ENCODE results near the gene MAPK12.

MAPK12 gene

DNA sequence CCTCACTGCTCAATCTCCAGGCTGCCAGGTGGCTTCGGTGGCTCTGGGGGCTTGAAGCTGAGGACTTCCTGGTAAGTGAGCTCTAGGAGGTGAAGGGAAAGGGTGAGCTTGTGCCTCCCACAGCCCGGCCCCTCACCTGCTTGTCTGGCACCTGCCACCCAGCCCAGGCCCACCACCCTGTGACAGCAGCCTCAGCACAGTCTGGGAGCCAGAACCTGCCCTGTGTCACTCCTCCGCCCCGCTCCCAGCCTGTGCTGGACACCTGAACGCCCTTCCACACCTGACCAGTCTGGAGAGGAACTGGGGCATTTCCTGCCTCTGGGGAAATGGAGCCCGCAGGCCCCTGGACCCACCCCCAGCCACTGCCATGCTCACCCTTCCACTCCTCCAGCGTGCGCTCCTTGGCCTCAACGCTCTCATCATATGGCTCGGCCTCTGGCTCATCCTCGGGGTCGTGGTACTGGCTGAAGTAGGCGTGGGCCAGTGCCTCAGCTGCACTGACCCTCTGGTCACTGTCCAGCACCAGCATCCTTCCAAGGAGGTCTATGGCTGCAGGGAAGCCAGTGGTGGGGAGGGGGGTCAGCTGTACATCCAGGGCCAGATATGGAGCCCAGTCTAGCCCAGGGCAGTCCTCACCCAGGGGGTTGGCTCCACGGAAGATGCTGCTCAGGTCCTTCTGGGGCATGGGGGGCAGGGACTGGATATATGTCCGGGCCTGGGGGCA, 3.6 kb upstream of the MAPK12 start:
- no peak for DNase-seq

DNA sequence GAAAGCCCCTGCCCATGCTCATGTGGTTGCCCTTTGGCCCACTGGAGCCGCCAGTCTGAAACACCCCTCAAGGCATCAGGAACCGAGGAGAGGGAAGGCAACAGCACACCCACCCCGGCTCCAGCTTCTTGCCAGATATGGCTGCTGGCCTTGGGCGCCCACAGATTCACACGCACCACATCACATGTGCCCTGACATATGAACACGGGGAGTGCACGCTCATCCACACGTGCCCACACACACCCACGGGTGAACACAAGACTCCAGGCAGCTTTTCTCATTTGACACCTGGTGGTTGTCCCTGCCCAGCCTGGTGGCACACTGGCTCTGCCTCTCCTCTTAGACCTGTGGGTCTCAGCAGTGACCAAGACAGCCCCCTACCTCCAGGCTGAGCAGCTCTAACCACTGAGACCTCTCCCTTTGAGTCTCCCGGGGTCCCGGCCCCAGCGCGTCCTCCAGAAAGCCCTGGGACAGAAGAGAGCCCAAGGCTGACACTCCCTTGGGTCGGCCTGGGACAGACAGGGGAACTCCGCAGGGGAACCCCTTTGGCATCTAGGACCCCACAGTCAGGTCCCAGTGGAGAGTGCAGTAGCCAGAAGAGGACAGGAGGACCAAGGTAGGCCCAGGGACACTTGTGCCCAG, 2.7 kb upstream of the MAPK12 start:
- DNase-seq, result no peak

DNA sequence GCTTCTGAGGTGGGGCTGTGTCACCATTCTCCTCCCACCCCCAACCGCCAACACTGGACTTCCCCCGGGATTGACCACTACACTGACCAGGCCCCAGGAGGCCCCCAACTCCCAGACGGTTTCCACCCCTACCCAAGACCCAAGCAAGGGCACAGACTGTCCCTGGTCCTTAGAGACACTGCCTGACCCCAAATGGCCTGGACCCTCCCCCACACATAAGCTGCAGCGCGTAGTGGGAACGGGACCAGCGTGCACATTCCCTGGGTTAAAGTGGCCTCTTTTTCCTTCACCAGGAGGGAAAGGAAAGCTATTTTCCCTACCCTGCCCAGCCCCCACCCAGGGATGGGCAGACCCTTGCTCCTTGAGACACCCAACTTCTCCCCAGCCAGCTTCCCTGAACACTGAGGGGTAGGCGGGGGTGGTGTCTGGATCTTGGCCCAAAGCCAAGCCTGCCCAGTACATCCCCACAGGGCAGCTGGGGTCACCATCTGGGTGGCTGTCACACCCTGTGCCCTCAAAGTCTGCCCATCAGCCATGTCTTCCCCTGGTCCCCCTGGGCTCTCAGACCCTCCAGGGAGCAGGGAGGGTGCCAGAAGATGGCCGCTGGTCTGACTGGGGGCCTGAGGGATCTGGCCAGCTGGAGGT, 1.6 kb upstream of the MAPK12 start:
- no peak for DNase-seq

DNA sequence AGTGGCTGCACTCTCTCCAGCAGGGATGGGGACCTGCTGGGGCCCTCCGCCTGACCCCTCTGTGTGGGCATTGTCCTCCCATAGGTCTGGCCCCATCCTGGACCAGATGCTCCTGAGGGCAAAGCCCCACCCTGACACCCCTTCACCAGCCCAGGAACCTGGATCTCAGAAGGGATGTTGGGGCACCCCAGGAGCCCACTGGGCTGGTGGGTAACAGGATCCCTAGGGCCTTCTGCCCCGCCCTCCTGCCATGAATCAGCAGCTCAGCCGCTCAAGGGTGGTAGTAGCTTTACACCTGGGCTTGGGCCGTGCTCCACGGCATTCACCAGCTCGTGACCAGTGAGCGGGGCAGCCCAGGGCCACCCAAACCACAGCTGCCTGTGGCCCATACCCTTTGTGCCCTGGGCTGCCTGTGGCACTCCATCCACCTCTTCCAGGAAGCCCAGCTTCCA, 1.0 kb upstream of the MAPK12 start:
- no peak for DNase-seq

DNA sequence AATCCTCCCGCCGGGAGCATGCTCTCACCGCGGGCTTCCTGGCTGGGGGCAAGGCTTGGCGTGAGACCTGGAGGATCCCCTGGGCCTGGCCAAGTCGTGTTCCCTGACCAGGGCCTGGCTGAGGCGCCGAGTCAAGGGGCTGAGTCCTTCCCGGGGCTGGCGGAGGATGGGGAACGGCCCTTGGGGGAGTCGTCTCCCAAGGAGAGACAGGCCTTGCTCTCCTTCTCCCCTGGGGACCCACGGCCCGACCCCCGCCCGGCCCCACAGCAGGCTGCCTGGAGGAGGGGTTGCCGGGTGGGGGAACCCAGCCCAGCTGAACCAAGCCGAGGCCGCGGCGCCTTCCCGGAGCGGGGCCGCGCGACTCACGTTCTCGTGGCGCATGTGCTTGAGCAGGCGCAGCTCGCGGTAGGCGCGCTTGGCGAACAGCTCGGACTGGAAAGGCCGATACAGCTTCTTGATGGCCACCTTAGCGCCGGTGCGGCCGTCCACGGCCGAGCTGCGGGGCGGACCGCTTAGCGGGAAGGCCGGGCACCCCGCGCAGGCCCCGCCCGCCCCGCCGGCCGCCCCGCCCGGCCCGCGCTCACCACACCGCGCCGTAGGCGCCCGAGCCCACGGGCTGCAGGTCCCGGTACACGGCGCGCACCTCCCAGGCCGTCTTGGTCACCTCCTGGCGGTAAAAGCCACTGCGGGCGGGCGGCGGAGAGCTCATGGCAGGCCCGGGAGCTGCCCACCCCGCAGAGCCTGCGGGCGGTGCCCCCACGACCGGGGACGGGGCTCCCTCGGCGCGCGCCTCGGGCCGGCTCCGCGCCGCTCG, 475 bp downstream of the MAPK12 start:
- peak; percentile 51 for DNase-seq

DNA sequence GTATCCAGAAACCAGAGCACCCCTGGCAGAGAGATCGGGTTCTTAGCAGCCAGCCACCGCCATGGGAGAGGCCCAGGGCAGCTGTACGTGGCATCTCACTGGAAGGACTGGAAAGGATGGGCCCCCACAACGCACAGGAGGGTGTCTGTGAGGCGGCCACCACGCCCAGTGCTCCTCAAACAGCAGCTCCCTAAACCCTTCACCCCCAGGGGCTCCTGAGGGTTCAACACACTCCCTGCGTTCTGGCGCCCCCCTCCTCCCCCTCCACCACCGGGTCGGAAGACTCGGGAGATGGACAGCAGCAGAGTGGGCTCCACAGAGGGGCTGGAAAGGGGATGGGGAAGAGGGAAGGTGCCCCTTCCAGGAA, 1.1 kb downstream of the MAPK12 start:
- no peak for DNase-seq

DNA sequence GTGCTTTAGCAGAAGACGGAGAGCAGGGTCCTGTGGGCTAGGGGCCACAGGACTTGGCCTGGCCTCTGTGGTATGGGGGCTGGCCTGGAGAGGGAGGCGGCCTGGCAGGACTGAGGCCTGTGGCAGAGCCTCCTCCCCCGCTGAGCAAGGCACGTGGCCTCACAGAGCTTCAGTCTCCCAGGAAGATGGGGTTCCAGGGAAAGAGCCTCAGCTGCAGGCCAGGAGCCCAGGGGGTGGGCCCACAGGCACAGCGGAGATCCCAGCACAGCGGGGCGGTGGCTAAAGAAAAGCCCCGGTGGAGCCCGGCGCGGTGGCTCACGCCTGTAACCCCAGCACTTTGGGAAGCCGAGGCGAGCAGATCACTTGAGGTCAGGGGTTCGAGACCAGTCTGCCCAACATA, 2.2 kb downstream of the MAPK12 start:
- no peak for DNase-seq

DNA sequence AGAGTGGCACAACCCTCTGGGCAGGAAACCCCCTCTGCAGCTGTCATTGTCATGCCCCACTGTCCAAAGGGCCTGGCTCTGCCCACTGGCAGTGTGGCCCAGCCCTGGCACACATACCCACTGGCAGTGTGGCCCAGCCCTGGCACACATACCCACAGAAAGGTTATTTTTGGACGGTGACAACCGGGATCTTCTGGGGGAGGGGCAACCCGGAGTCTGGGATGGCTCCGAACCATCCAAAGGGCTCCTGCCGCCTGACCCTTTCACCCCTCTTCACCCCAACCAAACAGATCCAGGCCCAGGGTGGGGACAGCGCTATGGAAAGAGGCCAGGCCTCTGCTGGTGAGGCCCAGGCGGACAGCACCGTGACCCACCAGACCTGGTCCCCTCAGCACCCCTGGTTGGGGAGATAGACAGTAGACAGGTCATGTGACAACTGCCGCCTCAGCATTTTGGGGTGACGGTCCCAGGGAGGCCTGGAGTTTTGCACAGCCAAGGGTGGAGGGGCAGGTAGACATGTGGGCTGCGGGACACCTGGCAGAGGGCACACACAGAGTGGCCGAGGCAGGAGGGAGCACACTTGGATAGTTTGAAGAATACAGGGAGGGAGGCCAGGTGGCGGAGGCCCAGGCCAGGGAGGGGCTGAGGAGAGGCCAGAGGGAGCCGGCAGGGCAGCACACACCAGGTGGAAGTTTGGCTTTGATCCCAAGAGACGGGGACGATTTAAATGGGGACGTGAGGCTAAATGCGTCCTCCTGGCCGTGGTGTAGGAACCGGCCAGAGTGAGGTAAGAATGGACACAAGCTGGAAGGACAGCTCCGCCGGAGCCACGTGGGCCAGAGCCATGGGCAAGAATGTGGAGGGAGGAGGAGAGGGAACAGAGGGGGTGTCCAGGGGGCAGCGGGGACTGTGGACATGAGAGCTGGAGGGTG, 2.9 kb downstream of the MAPK12 start:
- DNase-seq, result no peak

DNA sequence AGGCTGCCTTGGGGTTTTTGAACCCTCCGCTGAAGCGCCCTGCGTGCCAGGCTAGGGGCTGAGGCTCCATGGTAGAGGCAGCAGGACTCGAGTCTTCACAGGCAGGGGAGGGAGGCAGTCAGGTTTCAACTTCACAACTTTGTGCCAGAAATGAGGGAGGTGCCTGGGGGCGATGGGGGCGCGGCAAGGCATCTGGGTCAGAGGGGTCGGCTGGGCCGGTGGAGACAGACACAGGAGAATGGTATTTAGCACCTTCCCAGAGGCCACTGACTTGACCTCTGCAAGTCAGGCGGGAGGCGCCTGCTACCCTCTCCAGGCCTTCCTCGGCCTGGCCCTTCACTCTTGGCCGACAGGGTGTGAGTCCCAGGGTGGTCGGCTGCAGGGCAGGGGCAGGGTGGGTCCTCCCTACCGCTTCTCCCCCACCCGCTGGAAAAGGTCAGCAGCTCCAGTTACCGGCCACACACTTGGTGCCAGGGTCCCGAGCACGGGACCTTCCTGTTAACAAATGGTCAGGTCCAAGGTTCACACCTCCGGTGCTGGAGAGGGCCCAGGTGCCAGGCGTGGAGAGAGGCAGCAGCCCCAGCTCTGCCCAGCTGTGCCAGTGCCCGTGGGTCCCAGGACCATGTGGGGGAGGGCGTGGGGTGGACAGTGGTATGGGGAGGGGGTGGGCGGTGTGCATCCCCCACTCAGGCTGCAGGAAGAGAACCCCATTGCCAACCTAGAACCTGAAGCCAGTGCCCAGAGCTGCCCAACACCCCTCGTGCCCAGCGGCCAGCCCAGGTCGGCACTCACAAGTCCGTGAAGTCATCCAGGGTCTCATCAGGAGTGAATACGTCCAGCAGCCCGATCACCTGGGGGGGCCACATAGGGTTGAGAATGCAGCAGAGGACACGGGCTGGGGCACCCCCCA, 3.8 kb downstream of the MAPK12 start:
- no peak for DNase-seq

DNA sequence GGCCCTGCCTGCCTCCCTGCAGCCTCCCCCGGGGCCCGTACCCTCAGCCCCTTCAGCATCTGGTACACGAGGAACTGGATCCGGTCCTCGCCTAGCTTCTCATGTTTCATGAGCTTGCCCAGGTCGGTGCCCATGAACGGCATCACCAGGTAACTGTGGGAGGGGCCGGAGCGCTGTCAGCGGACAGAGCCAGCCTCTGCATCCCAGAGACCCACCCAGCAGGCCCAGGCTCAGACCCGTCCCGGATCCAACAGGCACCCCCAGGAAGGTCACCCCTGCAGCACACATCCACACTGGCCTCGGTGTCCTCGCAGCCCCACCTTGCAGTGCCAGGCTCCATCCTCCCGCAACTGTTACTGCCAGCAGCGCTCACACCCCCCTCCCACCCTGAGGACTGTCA, 4.4 kb downstream of the MAPK12 start:
- DNase-seq, result no peak

DNA sequence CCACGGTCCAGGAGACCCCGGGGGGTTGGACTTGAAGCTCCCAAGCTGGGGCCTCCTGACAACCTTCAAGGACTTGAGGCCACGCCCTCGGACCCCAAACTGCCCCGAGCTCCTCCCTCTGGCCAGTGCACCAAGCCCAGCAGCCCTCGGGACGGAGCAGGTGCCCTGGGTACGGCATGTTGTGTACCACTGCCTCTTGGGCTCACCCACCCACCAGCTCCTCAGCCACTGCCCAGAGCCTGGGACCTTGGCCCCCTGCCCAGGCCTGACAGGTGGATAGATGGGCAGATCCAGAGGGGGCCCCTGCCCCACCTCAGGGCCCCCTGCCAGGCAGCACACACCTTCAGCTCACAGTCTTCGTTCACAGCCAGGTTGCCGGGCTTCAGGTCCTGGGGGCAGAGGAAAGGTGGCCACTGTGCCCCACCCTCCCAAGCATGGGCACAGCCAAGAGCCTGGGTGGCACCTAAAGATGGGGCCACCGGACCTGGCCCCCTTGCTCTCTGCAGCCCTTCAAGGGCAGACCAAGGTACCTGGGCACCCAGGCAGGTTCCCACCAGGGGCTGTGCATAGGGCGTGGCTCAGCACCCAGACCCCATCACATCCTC, 5.1 kb downstream of the MAPK12 start:
- DNase-seq, result no peak

DNA sequence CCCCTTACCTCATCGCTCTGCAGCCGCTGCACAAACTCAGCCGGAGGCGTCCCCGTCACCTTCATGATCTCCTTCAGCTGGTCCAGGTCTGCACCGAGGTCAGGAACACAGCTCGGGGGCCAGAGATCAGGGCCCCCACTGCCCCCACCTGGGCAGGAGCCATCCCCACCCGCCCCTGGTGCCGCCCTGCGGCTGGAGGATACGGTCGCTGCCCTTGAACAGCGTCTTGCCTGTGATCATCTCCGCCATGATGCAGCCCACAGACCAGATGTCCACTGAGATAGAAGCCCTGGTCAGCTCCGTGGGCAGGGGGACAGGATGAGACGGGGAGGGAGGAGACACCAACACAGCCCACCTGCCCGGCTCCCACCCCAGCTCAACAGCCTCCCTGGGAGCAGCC, 5.9 kb downstream of the MAPK12 start:
- no peak for DNase-seq

DNA sequence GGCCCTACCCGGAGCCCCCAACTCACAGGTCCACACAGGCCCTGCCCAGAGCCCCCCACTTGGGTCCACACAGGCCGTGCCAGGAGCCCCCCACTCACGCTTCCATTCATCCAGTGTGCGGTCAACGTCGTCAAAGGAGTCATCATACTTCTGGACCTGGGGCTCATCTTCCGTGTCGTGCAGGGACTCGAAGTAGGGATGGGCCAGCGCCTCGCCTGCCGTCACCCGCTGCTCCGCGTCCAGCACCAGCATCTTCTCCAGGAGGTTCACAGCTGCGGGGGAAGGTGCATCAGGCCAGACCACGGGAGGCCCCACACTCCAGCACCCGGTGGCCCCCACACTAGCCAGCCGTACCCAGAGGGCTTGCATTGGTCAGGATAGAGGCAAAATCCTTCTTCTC, 6.4 kb downstream of the MAPK12 start:
- no peak for DNase-seq

DNA sequence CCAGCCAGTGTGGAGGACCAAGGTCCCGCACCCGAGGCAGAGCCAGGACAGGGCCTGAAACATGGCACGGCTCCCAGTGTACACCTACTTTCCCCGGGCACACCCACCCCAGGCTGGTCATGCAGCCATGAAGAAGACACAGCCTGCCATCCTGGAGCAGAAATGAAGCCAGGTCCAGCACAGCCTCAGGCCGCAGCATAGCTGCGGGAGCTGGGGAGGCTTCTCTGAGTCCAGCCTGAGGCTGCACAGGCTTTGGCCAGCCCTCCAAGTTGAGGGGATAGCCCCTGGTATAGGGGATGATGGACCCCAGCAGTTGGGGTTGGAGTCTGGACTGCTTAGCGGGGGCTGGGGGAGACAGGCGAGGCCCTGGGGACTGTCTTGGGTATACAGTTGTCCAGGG, 7.5 kb downstream of the MAPK12 start:
- no peak for DNase-seq

DNA sequence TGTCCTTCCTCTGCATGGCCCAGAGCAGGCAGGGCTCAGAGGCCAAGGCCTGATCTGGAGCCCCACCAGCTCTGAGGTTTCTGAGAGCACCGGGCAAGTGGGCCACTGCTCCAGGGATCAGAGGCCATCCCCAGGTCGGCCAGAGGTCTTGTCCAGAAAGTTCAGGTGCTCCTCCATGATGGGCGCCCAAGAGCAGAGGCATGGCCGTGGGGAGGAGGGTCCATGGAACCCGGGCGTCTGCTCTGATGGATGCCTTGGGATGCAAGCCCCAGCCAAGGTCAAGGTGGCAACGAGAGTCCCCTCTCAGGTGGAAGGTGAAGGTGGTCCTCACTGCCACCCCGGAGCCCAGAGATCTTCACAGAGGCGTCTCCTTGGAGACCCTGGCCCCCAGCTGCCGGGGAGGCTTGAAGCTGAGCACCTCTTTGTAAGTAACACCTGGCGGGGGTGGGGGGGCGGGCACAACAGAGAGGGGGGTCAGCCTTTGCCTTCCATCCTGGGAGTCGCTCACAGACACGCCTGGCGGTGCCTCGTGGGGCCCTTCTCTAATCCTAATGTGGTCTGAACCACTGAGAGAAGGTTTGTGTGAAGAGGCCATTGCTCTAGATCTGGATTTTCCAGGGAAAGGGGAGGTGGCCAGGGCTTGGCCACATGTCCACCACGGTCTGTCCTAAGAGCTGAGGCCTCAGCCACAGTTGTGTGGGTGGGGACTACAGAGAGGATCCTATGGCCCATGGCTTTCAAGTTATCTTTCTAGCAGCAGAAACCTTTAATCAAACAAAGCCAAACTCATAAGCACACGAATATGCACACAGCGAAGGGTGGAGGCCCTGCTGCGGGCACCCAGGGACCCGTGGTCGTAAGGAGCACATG, 8.2 kb downstream of the MAPK12 start:
- no peak for DNase-seq

DNA sequence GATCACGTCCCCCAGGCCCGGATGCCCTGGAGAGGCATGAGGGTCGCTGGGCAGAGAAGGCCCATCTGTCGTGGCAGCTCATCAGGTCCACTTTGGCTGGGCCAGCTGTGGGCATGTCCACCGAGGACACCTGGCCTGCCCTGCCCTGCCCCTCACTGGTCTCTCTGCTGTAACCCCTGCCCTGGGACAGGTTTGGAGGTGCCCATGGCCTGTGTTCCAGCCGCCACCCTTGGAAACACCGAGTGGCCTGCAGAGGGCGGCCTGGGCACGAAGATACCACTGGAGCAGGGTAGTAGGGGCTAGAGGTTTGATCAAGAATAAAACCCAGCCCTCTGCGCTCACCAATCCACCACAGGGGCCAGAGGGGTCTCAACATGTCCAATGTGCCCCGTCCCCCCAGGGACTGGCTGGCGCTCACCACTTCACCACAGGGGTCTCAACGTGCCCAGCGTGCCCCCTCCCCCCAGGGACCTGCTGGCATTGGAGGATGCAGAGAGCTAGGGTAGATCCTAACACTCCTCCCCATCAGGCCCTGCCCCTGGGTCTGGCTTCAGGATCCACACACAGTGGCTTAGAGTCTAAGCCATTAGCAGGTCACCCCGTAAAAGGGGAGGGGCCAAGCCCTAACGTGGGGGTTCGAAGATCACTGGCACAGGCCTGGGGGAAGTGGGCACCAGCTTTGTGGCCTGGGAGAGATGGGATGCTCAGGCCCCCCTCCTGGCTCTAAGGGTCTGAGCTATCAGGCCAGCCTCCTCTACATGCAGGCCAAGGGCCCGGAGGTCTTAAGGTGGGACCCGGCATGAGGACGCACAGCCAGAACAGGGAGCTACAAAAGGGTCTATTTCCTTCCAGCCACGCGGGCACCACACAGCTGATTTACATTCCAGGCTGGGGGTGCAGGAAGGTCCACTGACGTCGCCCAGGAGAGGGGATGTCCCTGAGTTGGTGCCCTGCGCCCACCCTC, 9.1 kb downstream of the MAPK12 start:
- DNase-seq, result peak; percentile 61

DNA sequence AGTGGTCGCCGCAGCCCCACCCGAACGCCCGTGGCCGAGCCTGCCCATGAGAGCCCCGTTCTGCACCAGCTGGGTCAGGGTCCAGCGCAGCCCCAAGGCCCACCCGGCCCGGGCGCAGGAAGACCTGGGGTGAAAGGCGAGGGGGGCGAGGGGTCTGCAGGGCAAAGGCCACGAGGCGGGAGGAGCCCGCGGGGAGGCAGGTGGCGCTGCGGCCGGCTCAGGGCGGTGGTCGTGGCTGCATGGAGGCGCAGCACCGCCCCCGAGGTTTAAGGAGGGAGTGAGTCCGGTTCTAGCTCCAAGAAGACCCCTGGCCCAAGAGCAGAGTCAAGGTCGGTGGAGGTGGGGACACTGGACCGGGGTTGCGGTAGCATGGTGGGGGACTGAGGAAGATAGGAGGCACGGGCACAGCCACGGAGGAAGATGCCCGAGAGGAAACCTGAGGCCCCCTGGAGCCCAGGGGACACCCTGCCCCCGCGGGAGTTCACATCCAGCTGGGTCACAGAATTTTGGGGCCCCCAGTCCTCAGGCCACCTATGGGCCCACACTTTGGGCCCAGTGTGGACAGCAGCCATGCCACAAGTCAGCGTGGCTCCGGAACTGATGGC, 9.9 kb downstream of the MAPK12 start:
- DNase-seq, result no peak

All from activated CD4-positive, alpha-beta T cell treated with anti-CD3 and anti-CD28 coated beads, Interleukin-2, amount 50 U/mL, for 16 hours (primary cell).